GM18520 (cell line): ENCODE data around the gene ADK.
"Not testable (repeated sequence)": the region's sequence is repeated elsewhere in the genome, so short reads cannot be mapped to it uniquely, and the experiment has no call there.

Source experiments
- ATAC-seq: cut with Tn5 transposase; IDR thresholded peaks from one replicate; pipeline ENCODE4 v1.9.1; 2021; ENCODE audit not compliant: unreplicated experiment

Gene ADK

DNA sequence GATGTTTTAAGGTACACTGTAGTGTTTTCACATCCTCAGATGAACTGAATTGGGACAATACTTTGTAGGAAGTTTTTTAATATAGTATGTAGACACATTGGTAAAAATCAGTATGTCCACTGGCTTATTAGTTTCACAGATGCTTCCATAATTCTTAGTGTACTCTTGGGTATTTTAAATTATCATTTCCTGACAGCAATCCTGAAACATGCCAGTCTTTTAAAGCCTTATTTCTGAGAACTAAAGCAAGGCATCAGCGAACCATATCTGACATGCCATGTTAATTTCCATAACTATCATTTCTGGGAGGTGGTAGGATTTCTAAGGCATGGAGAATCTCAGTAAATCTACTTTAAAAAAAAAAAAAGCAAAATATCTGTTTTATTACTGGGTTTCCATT is 266.4 kb downstream of the ADK start:
- no peak for ATAC-seq

GRCh38 chr10:74418285-74418872 is 267.4 kb downstream of the ADK start:
- ATAC-seq, result no peak

DNA sequence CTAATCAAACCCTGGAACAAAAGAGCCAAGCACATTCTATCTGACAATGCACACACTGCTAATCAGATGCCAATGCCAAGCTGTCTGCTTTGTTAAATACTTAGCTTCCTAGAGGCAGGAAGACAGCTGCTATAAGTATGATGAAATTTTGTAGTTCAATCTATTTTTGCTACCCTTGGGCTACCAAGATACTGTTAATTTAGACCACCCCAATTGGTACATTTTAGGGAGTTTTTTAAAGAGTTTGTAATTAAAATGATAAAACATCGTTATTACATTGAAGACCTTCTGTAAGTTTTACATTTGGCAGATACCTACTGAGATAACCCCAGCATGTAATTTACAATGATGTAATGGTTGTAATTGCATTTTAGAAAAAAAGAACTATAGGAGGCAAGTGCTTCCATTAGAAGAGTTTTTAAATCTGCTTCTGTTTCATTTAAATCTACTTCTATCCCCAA is 268.5 kb downstream of the ADK start:
- no peak for ATAC-seq

GRCh38 chr10:74419958-74420375 is 268.9 kb downstream of the ADK start:
- ATAC-seq, result no peak

DNA sequence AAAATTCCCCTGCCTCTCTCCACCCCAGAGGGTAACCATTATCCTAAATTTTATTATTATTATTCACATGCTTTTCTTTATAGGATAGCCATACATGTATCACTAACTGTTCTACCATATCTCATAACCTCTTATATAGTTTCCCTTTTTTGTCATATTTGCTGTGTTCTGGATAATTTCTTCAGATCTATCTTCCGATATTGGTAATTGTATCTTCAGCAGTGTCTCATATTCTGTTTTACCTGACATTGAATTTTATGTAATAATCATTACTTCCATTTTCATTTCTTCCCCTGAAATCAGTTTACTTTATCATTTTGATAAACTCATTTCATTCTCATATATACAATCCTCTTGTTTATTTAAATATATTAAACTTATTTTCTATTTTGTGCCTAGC is 273.5 kb downstream of the ADK start:
- no peak for ATAC-seq

- ATAC-seq, result no peak
Measured at GRCh38 chr10:74425456-74426001, 274.5 kb downstream of the ADK start.

- ATAC-seq, result no peak
Measured at GRCh38 chr10:74431816-74432215, 280.8 kb downstream of the ADK start.

DNA sequence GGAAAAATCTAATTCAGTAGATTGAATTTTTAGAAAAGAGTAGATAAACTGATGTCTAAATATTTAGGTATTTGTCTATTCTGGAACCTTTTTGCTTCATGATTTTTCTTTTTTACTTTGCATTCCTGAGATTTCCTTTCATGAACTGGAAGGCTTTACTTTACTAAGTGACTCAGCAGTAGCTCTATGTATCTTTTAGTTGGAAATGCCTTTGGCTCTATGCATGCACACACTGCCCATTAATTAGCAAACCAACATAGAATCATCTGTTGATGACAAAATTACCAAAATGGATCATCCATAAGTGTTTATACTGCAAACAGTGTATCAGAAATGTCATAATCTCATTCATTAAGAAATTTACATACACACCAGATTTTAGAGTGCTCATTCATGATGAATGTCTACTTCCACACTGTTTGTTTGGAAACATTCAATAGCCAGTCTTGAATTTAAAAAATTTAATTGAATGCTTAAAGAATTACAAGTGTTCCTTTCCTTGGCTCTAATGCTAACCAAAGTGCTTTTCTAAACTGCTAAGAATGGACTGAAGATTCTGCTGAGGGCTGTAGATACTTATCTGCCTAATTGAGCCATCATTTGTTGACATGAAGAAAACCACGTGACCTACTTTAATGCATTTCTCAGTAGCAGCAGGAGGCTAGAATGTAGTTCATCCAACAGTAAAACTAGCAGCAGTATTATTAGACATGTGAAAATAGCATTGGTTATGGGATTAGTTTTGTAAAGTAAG is 282.0 kb downstream of the ADK start:
- ATAC-seq, result no peak

- no peak for ATAC-seq
Measured at GRCh38 chr10:74433595-74433956, 282.6 kb downstream of the ADK start.

DNA sequence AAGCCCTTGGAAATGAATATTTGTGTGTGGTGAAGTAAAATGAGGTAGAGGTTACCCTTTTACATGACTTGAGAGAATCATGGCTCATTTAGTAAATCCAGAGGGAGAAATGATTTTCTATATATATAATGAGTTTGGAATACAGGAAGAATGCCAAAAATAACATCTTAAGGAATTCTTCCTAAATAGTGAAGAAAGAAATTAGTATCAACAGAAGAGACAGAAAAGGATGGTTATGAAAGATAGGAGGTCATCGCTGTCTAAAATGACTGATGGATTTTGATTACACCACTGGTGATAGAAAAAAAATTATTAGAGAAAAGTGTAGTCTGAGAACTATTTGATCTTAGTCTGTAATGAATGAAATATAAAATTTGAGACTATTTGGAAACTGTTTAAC is 283.0 kb downstream of the ADK start:
- ATAC-seq, result no peak

DNA sequence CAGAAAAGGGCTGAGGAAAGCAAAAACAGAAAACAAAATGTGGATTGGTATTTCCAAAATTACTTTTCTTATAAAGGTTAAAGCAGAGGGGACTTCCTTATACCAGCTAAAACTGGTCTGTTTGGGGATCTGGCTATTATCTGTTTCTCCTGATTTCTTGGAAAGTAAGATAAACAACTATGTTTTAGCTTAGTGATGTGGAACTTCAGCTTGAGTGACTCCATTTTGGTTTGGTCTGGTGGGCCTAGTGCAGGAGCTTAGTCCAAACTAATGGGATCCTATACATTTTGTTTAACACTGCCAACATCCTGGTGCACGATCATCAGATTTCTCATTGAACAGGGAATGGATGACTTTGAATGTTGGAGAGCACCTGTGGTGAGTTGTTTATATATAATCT is 283.5 kb downstream of the ADK start:
- no peak for ATAC-seq

DNA sequence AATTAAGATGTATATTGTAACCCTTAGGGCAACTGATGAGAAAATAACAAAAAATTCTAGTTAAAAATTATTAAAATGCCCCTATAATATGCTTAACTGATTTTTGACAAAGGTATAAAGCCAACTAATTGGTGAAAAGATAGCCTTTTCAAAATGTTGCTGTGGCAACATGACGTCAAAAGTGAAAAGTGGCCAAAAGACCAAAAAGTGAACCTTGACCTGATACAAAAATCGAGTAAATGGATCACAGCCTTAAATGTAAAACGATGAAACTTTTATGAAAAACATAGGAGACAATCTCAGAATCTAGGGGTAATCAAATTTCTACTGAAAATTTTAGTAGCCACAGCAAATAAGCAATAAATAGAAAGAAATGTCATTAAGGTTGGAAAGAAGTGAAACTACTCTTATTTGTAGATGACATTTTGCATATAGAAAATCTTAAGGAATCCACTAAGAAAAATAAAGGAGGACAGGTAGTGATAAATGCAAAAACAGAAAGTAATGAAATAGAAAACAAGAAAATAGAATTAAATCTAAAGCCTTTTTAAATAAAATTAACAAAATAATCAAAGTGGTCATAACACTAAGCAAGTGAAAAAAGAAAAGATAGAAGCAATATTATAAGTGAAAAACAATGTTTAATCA is 285.6 kb downstream of the ADK start:
- ATAC-seq, result no peak

- ATAC-seq, result no peak
Measured at GRCh38 chr10:74437822-74438221, 286.8 kb downstream of the ADK start.

DNA sequence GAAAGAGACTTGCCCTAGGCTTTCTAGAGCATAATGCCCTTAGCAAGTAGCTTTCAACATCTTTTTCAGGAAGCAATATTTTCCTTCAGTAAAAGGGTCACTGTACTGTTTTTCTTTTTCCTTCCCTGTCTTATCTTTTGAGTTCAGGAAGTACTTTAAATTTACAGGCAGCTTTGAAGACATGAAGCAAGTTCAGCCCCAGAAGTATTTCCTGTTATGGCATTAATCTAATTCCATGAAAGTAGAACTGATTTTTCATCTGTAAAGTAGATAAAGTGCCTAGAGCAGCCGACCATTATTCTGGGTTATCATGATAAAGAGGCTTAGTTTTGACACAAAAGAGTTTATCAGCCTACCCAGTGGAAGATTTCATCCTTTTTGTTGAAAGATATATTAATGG is 288.2 kb downstream of the ADK start:
- no peak for ATAC-seq

DNA sequence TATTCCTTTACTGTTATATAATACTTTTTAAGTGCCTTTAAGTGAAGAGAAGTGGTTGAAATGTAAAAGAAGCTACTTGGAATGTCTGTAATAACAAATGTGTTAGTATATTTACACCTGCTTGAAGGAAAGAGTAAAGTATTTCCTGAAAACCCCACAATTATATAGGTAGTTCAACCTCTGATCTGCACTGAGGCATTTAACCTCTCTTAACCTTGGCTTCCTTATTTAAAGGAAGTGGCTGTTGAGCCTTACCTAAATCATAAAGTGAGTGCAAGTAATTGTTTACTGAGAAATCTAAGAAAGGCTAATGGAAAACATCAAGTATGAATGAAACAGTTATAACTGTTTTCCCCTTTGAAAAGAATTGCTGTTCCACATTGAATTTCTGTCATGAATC is 294.5 kb downstream of the ADK start:
- ATAC-seq, result no peak

DNA sequence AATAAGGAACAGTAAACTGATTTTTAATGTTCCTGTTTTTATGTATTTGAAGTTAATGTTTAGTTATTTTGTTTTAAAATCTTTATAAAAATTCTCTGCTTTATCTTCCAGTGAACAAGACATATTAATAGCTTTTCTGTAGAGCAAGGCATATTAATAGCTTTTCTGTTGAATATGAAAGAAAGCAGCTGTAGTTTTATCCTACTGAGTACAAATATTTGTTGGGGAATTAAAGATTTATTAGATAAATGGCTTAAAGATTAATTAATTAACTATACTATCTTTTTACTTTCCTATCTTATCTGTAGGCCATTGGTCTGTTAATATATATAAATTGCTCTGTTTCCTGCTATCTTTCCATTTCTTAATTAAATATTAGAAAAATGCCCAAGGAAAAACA is 299.6 kb downstream of the ADK start:
- ATAC-seq, result no peak

DNA sequence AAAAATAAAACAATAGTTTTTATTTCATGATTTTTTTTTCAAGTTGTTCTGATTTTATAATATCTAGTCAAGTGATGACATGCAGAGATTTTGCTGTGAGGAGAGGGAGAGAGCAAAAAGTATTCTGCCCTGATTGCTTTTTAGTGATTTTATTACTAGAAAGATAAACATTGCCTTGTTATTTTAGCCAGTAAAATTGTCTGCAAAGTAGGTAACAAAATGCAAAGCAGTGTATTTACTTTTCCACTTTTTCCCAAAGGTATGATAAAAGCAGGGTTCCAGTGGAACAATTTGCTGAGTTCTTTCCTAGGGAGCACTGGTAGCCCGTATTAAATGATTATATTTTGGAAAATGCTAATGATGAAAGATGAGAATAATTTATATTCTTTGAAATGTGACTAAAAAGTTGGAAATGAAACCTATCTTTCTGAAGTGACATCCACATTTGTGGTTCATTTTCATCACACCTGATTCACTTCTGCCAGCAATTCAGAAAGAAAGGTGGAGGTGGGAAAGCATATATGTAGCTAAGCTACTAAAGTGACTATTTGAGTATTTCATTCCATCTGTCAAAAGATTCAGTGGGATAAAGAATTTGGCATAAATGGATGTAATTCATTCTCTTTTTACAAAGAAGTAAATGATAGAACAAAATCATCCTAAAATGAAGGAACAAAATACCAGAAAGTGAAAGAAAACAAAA is 300.3 kb downstream of the ADK start:
- no peak for ATAC-seq

DNA sequence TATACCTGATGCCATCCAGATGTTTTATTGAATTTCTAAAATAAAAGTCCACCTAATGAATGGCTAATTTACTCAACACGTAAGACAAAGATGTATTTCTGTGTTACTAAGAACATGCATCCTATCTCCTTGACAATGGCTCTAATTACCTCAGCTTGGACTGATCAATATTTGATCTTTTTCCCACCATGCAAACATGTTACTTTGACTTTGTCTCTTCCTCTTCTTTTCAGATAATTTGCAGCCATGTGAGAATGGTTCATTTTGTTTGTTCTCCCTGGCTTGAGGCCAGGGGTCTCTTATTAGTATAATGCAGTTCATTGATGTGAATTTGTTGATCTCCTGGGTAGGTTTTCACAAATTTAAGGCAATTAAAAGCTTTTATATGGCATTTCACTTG is 302.1 kb downstream of the ADK start:
- ATAC-seq, result no peak

DNA sequence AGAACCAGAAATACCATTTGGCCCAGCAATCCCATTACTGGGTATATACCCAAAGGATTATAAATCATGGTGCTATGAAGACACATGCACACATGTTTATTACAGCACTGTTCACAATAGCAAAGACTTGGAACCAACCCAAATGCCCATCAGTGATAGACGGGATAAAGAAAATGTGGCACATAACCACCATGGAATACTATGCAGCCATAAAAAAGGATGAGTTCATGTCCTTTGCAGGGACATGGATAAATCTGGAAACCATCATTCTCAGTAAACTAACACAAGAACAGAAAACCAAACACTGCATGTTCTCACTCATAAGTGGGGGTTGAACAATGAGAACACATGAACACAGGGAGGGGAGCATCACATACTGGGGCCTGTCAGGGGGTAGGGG is 306.5 kb downstream of the ADK start:
- ATAC-seq, result not testable (repeated sequence)

- ATAC-seq, result no peak
Measured at GRCh38 chr10:74460812-74461211, 309.8 kb downstream of the ADK start.

GRCh38 chr10:74474022-74474713 is 323.1 kb downstream of the ADK start:
- ATAC-seq, result no peak
